T follicular helper cell (primary cell): ENCODE measurements around the gene PBX1.
A peak's percentile ranks its signal among the peaks of the same experiment; 100 is the strongest.

ENCODE experiments used
- DNase-seq: peaks from one replicate; pipeline ENCODE4 v3.0.0-alpha.2; 2020; ENCODE audit warnings: low read depth

Gene PBX1

DNA sequence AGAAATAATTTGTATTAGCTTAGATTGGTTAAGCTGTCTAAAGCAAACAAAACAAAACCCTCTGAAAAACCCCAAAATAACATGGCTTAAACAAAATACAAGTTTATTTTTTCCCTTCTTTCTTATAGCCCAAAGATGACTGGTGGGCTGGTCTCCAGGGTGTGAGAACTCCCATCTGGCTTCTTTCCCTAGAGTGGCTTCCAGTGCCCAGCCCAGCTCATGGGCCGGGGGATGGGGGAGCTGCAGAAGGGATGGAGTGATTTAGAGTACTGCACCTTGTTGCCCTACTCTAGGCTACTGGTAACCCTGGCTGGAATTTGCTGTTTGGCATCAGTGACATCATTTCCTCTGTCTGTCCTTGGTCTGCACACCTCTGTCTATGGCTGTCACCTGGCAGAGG lies 223.0 kb downstream of the PBX1 start:
- no peak for DNase-seq

DNA sequence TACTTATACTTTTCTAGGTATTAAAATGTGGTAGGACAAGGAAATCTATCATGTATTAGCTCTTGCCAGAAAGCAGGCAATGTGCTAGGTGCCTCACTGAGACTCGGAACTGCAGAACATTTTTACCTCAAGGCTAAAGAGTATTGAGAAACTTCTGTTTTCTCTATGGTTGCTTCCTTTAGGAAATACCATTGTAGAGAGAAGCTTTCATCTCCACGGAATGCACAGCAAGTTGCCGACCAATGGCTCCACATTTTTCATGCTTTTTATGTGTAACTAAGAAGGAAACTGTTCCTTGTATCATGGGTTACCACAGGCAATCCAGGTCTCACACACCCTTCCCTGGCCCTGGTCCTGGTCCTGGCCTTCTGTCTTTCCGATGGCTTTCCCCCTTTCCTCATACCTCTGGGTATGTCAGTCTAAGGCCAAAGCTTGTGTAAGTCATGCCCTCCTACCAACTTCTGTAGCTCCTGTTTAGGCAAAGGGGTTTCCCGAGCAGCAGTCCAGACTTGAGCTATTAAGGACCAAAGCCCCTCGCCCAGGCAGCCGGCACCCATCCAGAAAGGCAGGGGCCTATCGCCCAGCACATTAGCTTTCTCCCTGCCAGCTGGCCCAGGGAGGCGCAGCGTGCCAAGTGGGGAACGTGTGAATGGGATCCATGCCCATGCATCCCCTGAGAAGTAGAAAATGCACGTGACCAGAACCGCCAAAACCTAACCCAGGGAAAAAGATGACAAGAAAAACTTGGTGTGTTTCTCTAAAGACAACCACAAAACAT lies 225.0 kb downstream of the PBX1 start:
- no peak for DNase-seq

DNA sequence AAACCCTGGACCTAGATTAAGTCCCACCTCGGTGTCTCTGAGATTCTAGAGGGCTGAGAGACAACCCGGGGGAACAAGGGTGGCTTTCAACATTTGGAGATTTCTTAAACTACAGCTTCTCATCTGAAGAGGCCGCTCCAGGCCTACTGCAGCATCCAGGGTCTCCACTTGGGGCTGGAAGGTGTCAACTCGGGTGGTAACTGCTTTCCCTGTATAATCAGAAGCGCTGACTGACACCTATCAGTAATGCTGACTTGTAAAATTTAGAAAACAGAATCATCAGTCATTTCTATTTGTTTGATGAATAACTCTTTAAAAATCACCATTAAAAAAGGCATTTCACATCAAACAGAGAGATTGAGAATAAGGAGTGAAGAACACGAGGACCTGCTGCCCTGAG lies 226.0 kb downstream of the PBX1 start:
- DNase-seq = no peak

DNA sequence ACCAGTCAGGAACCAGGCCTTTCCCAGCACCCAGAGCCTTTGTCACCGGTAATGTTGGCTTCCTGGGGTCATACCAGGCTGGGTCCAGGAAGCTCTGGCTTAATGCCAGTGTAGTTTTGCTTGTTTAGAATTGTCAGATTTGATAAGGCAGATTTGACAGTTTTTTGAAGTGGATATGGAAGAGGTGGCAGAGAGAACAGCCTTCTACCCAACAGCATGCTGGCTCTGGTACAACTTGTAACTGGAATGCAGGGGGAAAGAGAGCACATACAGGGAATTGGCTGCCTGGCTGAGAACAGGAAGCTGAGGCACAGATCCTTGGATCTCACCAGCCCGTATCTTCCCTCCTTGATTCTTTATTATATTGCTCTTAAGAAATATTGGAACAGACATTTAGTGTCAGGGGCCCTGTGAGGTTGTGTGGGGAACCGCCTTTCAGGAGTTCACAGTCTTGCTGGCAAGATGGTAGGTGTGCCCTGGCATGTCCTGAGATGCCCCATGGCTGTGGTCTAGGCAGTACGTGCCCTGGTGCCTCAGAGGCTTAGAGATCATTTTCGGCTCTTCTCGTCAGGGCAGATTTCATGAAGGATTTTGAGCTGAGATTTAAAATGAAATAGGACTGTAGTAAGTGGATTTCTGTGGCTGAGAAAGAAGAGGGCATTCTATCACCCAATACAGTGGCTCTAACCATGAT lies 227.0 kb downstream of the PBX1 start:
- no peak for DNase-seq

DNA sequence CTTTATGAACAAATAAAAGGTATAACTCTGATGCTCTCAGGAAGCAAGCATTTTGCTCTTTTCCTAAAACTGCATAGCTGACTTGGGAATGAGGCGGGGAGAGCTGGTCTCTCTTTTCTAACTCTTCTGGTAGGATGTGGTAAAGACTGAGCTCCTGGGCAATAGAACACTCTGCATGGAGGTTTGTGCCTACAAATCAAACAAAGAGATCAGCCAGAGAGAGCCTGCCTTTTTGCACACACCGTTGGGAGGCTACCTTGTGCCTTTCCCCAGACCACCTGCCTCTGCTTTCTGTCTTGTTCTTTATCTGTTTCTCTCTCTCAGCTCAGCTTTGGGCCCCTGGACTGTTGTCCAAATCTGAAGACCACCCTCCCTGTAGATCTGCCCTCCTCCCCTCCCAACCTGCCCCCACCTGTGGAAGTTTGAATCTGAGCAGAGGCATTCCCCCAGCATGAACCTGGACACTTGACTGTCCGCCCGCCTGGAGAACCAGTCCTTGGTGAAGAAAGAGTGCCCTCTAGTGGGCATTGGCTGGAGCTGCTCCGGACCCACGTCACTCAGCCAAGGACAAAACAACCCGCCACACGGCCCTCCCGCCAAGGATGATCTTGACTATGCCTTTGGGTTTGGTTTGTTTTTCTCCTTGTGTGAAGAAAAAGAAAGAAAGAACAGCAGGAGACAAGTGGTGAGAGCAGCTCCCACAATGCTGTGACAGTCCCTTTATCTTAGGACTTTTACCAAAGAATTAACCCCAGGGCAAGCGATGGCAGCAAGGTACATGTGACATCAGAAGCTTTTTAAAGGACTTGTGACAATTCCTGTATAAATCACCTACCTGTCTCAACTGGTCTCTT lies 228.2 kb downstream of the PBX1 start:
- DNase-seq = peak; percentile 28

DNA sequence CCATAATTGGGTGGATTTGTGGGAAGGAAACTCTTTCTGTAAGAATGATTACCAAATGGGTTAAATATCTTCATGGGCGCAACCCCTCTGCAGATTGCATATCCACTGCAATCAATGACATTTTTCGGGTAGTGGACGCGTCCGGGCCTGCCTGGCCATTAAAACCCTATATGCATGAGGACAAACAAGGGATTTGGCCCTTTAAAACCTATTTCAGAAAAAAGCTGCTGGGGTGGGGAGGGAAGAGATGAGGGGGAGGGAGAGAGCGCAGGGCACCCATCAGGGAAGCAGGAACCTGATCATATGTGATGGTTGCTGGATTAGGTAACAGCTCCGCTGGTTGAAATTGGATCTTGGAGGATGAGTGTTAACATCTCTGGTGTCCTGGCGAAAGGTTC lies 228.8 kb downstream of the PBX1 start:
- no peak for DNase-seq

DNA sequence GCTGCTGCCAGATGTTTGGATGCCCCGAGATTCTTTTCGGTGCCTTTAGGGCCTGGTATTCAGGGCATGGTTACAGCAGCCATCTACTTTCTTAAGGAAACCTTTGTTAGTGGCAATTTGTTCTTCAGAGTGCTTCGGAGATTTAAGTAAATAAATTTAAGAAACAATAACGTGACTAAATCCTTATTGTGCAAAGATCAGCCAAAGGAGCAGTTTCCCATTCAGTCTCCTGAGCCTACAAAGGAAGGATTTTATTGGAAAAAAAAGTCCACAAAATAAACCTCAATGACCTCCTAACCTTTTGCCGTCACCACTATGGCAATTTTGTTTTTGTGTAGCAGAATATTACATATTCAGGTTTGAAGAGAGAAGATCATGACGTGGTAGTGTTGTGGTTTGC lies 231.1 kb downstream of the PBX1 start:
- no peak for DNase-seq

DNA sequence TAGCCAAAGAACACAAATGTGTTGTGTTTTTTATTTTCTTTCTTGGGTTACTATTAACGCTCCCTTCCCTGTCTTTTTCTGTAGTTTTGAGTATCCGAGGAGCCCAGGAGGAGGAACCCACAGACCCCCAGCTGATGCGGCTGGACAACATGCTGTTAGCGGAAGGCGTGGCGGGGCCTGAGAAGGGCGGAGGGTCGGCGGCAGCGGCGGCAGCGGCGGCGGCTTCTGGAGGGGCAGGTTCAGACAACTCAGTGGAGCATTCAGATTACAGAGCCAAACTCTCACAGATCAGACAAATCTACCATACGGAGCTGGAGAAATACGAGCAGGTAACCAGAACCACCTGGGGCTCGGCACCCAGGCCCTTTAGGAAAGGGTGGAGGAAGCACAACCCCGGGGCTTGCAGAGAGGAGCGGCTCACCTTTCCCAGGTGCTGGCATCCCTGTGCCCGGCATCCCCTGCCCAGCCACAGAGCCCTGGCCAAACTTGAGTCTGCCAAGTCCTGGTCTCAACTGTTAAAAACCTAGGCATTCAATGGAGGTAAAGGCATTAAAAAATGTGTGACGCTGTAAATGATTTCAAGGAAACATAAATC lies 233.5 kb downstream of the PBX1 start:
- DNase-seq = no peak

DNA sequence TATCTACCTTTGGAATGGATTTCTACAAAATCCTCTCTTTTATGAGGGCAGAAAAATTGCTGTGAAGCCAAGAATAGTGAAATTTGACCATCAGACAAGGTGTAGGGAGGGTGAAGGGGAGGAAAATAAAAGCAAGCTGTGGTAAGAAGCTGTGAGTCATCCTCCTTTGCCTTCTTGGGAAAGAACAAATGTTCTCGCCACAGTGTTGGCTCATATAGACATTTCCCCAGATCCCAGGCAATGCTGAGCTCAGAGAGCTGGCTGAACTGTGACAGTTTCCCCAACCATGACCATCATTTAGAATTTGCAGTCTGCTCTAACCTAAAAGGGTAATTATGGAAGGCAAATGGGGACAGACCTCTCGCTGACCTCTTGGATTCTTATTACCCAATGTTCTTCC lies 235.4 kb downstream of the PBX1 start:
- DNase-seq = no peak

DNA sequence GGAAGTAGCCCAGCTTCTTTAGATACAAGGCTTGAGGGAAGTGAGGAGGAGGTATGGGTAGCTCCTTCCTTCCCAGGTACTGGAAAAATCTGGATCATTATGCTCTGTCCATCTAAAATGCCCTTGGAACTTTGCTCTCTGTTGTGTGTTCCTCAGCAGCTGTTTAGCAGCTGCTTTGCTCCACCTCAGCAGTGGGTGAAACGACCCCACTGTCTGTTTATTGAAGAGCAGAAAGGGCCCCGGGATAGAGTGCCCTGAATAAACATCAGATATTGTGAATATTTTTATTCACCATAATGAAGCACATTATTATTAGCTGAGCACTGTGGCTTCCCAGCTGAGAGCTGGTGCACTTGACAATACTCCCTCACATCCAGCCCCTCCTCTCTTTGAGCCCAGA lies 237.9 kb downstream of the PBX1 start:
- no peak for DNase-seq

DNA sequence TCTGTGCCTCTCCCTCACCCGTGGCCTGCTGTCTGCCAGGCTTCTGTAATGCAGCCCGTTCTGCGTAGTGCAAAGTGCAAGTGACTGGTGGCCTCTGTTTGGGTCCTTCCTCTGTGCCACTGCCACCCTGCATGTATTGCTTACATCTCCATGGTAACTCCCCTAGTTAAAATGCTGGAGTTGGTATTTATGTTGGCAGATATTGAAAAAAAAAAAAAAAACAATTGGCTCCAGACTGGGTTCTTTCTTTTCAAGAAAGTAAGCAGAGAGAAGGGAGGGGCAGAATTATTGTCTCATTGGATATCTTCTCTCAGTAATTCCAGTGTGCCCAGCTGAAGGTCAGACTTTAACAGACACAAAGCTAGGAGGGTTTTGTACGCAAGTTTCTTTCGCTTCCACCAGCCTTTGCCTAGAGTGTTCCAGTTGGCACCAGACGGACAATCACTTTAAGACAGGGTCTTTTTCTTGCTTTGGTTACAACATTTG lies 242.3 kb downstream of the PBX1 start:
- DNase-seq = no peak

DNA sequence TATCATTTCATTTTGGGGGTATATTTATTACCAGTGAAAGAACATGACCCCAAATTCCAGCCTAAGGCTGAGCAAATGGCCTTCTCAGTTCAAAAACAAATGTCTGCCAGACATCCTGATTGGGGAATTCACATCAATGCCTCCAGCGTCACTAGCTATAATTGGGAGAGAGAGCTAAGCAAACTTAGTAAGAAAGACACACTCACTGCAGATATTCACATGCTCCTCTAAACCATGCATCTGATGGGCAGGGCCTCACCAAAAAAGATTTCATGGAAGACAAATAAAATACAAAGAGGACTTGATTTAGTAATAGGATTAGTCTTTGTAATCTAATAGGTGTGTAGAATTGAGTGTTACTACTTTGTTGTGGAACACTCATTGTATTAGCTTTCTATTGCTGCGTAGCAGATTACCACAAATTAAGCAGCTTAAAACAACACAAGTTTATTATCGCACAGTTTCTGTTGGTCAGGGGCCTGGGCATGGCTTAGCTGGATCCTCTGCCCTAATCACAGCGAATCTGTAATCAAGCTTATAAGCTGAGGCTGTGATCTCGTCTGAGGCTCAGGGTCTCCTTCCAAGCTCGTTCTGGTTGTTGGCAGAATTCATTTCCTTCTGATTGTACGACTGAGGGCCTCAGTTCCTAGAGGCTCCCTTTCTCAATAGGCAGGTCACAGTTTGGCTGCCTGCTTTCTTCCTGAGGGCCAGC lies 243.0 kb downstream of the PBX1 start:
- DNase-seq = no peak

DNA sequence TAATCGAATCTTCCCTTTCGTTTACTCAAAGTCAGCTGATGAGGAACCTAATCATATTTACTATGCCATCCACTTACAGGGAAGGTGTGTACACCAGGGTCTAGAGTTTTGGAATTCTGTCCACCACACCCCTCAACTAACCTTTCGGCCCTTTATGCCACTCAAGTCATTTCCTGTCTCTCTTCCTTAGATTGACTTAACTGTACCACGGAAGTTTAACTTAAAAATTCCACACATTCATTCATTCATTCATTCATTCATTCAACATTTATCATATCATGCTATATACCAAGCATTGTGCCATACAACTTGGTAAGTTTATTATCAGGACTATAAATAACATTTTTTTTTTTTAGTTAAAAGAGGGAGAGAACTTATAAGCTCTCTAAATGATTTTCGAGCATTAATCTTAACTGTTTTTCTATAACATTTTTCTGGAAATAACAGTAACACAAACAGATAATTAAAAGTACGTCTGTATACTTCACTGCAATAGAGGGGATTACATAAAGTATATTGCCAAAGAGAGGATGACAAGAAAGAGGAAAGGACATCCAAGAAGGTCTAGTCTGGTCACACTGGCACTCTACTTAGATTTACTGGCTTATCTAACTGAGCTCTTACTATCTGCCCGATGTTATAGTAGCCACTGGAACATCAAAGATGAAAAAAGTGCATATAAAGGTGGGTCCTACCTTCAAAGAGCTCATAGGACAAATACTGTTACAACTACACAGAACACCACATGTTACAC lies 243.7 kb downstream of the PBX1 start:
- DNase-seq = no peak

DNA sequence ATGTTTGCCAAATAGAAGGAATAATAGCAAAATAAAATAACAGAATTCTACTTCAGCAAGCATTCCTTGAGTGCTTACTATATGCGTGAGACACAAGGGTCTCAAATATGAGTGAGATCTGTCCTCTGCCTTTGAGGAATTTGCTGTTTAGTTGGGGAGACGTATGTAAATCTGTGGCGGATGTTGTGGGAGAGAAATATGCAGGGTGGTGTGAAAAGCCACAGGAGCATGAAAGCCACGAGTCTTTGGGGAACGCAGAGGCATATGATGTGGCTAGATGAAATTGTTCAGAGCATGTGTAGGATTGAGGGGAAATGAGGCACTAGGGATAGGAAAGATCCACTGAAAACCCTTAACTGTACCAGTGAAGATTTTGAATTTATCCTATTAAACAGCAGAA lies 244.4 kb downstream of the PBX1 start:
- DNase-seq = no peak

DNA sequence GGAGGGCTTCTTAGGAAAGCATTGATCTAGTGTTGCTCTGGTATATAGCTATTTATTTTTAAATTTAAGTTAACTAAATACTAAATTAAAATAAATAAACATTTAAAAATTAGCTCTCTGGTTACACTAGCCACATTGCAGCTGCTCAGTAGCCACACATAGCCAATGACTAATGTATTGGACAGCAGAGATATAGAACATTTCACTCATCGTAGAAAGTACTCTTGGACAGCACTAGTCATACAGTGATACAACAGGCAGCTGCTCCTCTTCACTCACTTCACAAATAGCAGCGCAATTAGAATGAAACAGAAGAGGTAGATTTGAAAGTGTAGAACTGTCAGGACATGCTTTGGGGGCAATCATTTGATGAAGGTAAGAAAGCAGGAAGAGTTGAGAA lies 245.4 kb downstream of the PBX1 start:
- DNase-seq = no peak

DNA sequence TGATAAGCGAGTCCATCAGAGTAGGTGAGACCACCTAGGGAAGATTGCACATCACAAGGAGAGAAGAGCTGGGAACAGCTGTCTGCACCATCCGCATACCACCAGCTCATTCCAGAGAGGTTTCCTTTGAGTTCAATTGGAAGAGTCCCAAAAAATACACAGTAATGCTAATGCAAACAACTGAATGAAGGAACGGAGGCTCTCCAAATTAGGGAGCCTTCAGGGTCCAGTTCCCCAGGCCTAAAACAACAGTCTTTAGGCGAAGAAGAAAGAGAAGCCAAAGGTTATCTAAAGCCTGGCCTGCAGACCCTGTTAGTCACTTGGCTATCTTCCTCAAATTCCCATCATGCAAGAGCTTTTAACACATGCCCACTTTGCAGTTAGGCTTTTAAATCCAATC lies 246.4 kb downstream of the PBX1 start:
- no peak for DNase-seq

DNA sequence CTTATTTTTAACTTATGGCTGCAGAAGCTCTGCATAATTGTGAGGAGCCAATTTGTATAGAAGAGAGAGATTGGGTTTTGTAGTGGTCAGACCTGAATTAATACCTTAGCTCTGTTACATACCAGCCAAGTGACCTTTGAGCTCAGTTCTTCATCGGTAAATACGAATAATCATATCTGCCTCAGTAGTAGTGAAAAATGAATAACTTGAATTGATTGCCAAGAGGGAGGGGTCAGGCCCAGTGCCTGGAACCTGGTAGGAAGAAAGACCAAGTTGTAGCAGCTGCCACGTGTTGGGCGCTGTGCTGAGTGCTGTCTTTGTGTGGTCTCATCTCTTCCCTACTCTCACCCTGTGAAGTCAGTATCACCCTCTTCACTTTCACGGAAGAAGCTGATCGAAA lies 247.5 kb downstream of the PBX1 start:
- DNase-seq = no peak

DNA sequence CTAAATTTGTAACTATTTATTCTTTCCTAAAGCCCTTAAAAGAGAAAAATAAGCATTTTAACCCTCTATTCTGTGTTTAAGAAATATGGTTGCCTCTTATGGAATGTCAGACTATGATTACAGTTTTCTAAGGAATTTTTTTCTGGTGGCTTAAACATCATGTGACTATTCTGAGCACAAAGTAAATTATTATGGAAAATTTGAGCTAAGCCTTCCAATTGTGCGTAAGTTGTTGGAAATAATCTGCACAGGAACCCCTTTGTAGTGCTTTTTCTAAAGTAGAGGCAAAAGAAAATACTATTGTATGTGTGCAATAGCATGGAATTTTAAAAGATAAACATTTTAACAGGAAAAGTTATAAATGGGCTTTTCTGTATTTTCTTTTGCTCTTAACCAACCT lies 254.8 kb downstream of the PBX1 start:
- no peak for DNase-seq

DNA sequence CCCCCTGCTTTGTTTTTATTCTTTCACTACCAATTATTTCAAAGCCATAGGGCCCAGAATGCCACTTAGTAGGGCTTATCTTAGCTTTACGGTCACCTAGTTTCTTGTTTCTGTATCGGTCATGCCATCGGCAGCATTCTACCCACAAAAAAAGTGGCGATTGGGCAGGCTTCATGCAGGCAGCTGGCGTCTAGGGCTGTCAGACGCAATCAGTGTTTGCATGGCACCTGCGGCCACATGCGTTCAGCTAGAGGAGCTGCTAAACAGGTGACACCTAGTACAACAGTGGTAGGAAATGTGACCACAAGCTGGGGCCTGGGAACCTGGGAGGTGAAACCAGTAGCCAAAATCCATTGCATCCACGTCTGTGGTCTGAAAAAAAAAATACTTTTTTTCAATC lies 262.7 kb downstream of the PBX1 start:
- no peak for DNase-seq

DNA sequence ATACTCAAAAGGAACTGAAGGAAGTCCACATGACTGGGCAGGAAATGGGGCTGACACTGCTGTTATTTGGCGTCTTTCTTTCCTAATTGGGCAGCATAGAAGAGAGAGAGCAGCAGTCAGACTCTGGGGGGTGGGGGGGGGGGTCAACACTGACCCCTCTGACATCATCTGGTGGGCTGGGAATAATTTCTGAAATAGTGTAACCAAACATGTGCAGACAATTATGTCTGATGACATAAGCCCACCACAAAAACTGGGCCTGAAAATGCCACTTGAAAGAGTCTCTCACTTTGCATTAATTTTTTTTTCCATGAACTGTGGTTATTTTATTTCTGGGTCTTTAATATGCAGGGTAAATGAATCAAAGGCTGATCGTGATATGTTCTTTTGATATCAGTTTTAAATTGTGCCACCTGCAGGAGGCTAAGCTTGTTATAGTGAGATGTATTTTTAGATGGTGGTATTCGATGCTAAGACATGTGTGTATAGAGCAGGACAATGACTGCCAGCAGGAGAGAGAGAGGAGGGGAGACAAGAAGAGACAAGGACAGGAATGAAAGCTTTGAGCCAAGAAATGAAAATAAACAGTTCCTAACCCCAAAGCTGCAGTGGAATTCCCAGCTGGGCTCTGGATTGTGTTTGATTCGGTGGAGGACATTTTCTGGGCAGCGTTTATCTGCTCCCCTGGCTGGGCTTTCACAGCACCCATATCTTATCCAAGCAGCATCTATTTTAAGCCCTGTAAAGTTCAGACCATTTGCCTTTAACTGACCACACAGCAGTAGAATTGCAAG lies 264.7 kb downstream of the PBX1 start:
- DNase-seq = no peak
